Keratinocyte (primary cell): Measurements from ENCODE around the gene COL9A3. TPM values are rescaled to one million over a fixed set of nuclear protein-coding genes. Genes with fewer than 3 reads are reported as not detected.

ENCODE experiments used
- DNase-seq: peaks from one replicate; pipeline ENCODE4 v3.0.0-alpha.2; 2011; ENCODE audit warnings: low read depth, missing footprints, low spot score
- FAIRE-seq: peaks from 2 replicates; lab custom pipeline; 2011; peaks lifted over from hg19 to GRCh38; lab: Jason Lieb, UNC
- H2AFZ ChIP-seq: 2 replicates; pipeline ENCODE4 v1.6.0; 2012; ENCODE audit warnings: low read length, control low read depth, inconsistent platforms; ENCODE audit not compliant: control insufficient read depth
- H3K27ac ChIP-seq: 2 replicates; pipeline ENCODE4 v1.5.1; 2011; ENCODE audit warnings: low read length; ENCODE audit not compliant: control insufficient read depth, insufficient read depth
- H3K27me3 ChIP-seq: 3 replicates; pipeline ENCODE4 v1.6.0; 2011; ENCODE audit warnings: low read length; ENCODE audit not compliant: control insufficient read depth, insufficient read depth; ENCODE audit errors: extremely low read depth
- H3K36me3 ChIP-seq, 2 experiments: 2 replicates in 1 of 2; 3 replicates in 1 of 2; pipeline ENCODE4 v1.5.1; 2011; ENCODE audit warnings: low read length in 2 of 2, mild to moderate bottlenecking in 1 of 2; ENCODE audit not compliant: control insufficient read depth in 2 of 2, insufficient read depth in 2 of 2; ENCODE audit errors: extremely low read depth in 1 of 2
- H3K4me1 ChIP-seq: 3 replicates; pipeline ENCODE4 v1.5.1; 2011; ENCODE audit warnings: low read length; ENCODE audit not compliant: control insufficient read depth, insufficient read depth; ENCODE audit errors: extremely low read depth
- H3K4me2 ChIP-seq: 3 replicates; pipeline ENCODE4 v1.6.0; 2011; ENCODE audit warnings: low read depth, low read length; ENCODE audit not compliant: control insufficient read depth, insufficient read depth; ENCODE audit errors: extremely low read depth
- H3K4me3 ChIP-seq, 3 experiments: fragments of 200-600 bp in 1 of 3; sonication (generic) in 1 of 3; 2 replicates in 2 of 3; 3 replicates in 1 of 3; pipeline ENCODE4 v1.5.1; 2011 to 2016; ENCODE audit warnings: low read length in 3 of 3, mild to moderate bottlenecking in 3 of 3, control low read depth in 2 of 3, inconsistent platforms in 1 of 3, low read depth in 1 of 3, mixed read lengths in 1 of 3, mixed run types in 1 of 3, moderate library complexity in 1 of 3; ENCODE audit not compliant: control insufficient read depth in 2 of 3, insufficient read depth in 2 of 3; ENCODE audit errors: extremely low read depth in 1 of 3
- H3K79me2 ChIP-seq: 2 replicates; pipeline ENCODE4 v1.6.0; 2012; ENCODE audit warnings: low read length; ENCODE audit not compliant: control insufficient read depth, insufficient read depth
- H3K9ac ChIP-seq: 3 replicates; pipeline ENCODE4 v1.6.0; 2011; ENCODE audit warnings: low read length; ENCODE audit not compliant: control insufficient read depth, insufficient read depth; ENCODE audit errors: extremely low read depth
- H3K9me1 ChIP-seq: 3 replicates; pipeline ENCODE4 v1.6.0; 2011; ENCODE audit warnings: low read length; ENCODE audit not compliant: control insufficient read depth, insufficient read depth; ENCODE audit errors: extremely low read depth
- H3K9me3 ChIP-seq: 2 replicates; pipeline ENCODE4 v1.5.1; 2012; ENCODE audit warnings: low read depth, low read length; ENCODE audit not compliant: control insufficient read depth
- H4K20me1 ChIP-seq: 3 replicates; pipeline ENCODE4 v1.6.0; 2011; ENCODE audit warnings: low read length; ENCODE audit not compliant: control insufficient read depth, insufficient read depth; ENCODE audit errors: extremely low read depth
- EZH2 ChIP-seq: IDR thresholded peaks from one replicate; pipeline ENCODE4 v1.6.1; 2012; ENCODE audit warnings: inconsistent platforms, mild to moderate bottlenecking, low read length, moderate library complexity
- dilution Hi-C: fragments of 300-500 bp; cut with MboI; formaldehyde crosslinking; loops from one replicate; pipeline ENCODE4 v1.7.0; 2020; ENCODE audit warnings: low sequenced_read_pairs; ENCODE audit not compliant: extremely low pct_ligation_motif_present
- polyA plus RNA-seq, 5 experiments: library from polyadenylated mRNA; depleted of rRNA in 3 of 5; stranded (reverse) in 3 of 5; stranded (forward) in 1 of 5; unstranded in 1 of 5; fragments of >200 nt; gene quantifications; 1 replicate in 1 of 5; 2 replicates in 3 of 5; 3 replicates in 1 of 5; pipeline versions ENCODE4 v1.2.1 to v1.2.3, GENCODE V29; 2011 to 2012; ENCODE audit warnings: missing spikeins in 2 of 5, low read depth in 1 of 5, low replicate concordance in 1 of 5
- TF ChIP-seq, protein P1 (sequence below), 3 experiments: IDR thresholded peaks in 1 of 3; conservative IDR thresholded peaks in 1 of 3; optimal IDR thresholded peaks in 1 of 3; 2 replicates in 2 of 3; 3 replicates in 1 of 3; pipeline versions ENCODE3 to v1.5.1; 2011; ENCODE audit warnings: low read length in 3 of 3, mild to moderate bottlenecking in 3 of 3, moderate library complexity in 2 of 3, control low read depth in 1 of 3, inconsistent platforms in 1 of 3; ENCODE audit not compliant: insufficient read depth in 2 of 3; ENCODE audit errors: extremely low read depth in 1 of 3

COL9A3 gene
- polyA plus RNA-seq, 1 donor (not counting 4 experiments of a cell fraction or from before 2014, with no cell fraction given), result 4.8 TPM

DNA sequence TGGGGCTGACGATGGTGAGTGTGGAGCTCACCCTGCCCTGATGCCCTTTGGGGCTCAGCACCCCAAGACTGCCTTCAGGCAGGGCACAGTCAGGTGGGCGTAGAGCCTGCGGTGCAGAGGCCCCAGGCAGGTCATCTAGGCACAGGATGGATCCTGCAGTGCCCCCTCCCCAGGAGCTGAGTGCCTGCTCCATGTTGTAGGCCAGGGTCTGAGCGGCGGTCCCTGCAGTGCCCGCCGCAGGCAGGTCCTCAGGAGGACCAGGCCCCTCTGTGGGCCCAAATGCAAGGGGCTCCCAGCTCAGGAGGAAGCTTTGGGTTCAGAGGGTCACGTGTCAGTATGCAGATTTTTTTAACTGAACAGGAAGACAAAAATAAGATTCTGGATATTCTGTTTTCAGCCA lies 17.8 kb upstream of the COL9A3 start:
- no peak for DNase-seq
- dilution Hi-C loops, result no loop called here

DNA sequence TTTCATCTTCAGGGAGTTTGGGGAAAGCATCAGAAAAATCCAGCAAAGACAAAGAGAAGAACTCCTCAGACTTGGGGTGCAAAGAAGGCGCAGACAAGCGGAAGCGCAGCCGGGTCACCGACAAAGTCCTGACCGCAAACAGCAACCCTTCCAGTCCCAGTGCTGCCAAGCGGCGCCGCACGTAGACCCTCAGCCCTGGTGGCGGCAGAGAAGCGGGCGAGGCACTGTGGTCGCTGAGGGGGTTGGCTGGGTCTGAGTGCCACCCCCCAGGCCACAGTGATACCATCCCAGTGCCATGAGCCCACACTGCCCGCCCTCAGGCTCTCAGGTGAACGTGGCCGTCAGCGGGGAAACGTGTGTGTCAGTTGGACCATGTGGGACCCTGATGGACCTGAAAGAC lies 17.4 kb upstream of the COL9A3 start:
- peaks cover 10% of the 10 kb centered on the region for H3K4me1 ChIP-seq
- H3K36me3 ChIP-seq, result peaks cover 27% of the 10 kb centered on the region in 2 experiments
- DNase-seq (no peak), FAIRE-seq (no peak)
- no peak overlapping the region for H3K4me2 ChIP-seq
- no peak overlapping the region for H3K4me3 ChIP-seq
- dilution Hi-C loops, result no loop called here
- no peaks in the 10 kb centered on the region for H3K9me3 ChIP-seq
- no peak overlapping the region for H3K27ac ChIP-seq
- H3K9ac ChIP-seq, result no peak overlapping the region
- peaks cover 3% of the 10 kb centered on the region for H3K9me1 ChIP-seq
- no peaks in the 10 kb centered on the region for H3K27me3 ChIP-seq
- TF ChIP-seq EZH2, result no peak
- TF ChIP-seq, protein P1, sequence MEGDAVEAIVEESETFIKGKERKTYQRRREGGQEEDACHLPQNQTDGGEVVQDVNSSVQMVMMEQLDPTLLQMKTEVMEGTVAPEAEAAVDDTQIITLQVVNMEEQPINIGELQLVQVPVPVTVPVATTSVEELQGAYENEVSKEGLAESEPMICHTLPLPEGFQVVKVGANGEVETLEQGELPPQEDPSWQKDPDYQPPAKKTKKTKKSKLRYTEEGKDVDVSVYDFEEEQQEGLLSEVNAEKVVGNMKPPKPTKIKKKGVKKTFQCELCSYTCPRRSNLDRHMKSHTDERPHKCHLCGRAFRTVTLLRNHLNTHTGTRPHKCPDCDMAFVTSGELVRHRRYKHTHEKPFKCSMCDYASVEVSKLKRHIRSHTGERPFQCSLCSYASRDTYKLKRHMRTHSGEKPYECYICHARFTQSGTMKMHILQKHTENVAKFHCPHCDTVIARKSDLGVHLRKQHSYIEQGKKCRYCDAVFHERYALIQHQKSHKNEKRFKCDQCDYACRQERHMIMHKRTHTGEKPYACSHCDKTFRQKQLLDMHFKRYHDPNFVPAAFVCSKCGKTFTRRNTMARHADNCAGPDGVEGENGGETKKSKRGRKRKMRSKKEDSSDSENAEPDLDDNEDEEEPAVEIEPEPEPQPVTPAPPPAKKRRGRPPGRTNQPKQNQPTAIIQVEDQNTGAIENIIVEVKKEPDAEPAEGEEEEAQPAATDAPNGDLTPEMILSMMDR (optimal IDR thresholded peaks at IDR 0.05 in 1 of 3, IDR thresholded peaks at IDR 0.05 in 1 of 3, conservative IDR thresholded peaks at IDR 0.05 in 1 of 3; ENCODE audit: extremely low read depth in 1 of 3, insufficient read depth in 2 of 3, low read length in 3 of 3), result no peak
- H2AFZ ChIP-seq, result no peak overlapping the region
- H4K20me1 ChIP-seq, result no peaks in the 10 kb centered on the region
- peaks cover 13% of the 10 kb centered on the region for H3K79me2 ChIP-seq

More for the DNA sequence above, 17.8 kb upstream of the COL9A3 start:
- peaks cover 3% of the 10 kb centered on the region for H3K9me1 ChIP-seq
- no peaks in the 10 kb centered on the region for H3K27me3 ChIP-seq
- H3K36me3 ChIP-seq, result peaks cover 27% of the 10 kb centered on the region in 2 experiments
- H3K4me3 ChIP-seq, result no peak overlapping the region
- H3K9ac ChIP-seq, result no peak overlapping the region
- H3K79me2 ChIP-seq, result peaks cover 13% of the 10 kb centered on the region
- no peaks in the 10 kb centered on the region for H4K20me1 ChIP-seq
- no peak overlapping the region for H3K4me2 ChIP-seq
- no peaks in the 10 kb centered on the region for H3K9me3 ChIP-seq
- H3K27ac ChIP-seq, result no peak overlapping the region
- peaks cover 10% of the 10 kb centered on the region for H3K4me1 ChIP-seq
- TF ChIP-seq, protein P1 (optimal IDR thresholded peaks at IDR 0.05 in 1 of 3, IDR thresholded peaks at IDR 0.05 in 1 of 3, conservative IDR thresholded peaks at IDR 0.05 in 1 of 3; ENCODE audit: extremely low read depth in 1 of 3, insufficient read depth in 2 of 3, low read length in 3 of 3), result no peak
- no peak for TF ChIP-seq EZH2
- H2AFZ ChIP-seq, result no peak overlapping the region
- no peak for FAIRE-seq
